CD4-positive, alpha-beta T cell treated with Interleukin-4 for 1 hour (primary cell): ENCODE data around the gene PI4KA.
"Not testable (repeated sequence)": the region's sequence is repeated elsewhere in the genome, so short reads cannot be mapped to it uniquely, and the experiment has no call there.

ENCODE experiments used
- DNase-seq, 2 donors: peaks; one replicate each; pipeline ENCODE4 v3.0.0-alpha.2; 2020 to 2022

The PI4KA gene

GRCh38 chr22:20662524-20663036 lies 196.0 kb downstream of the PI4KA start:
- DNase-seq: not testable (repeated sequence)

GRCh38 chr22:20661473-20661872 lies 197.1 kb downstream of the PI4KA start:
- DNase-seq: no peak

- no peak for DNase-seq
Observed at GRCh38 chr22:20660441-20661054, 198.1 kb downstream of the PI4KA start.

- no peak for DNase-seq
Observed at GRCh38 chr22:20659920-20660319, 198.7 kb downstream of the PI4KA start.

GRCh38 chr22:20659258-20659657 lies 199.4 kb downstream of the PI4KA start:
- no peak for DNase-seq

GRCh38 chr22:20658433-20659222 lies 200.0 kb downstream of the PI4KA start:
- no peak for DNase-seq

- no peak for DNase-seq
Observed at GRCh38 chr22:20657963-20658362, 200.6 kb downstream of the PI4KA start.
